NB4 (cell line): Measurements from ENCODE around the gene PNP.

Source experiments
- POLR2A ChIP-seq: IDR thresholded peaks from 2 replicates; pipeline ENCODE4 v1.6.1; 2011; ENCODE audit warnings: mild to moderate bottlenecking; ENCODE audit not compliant: insufficient read length; ENCODE audit errors: extremely low read depth
- TF ChIP-seq, protein P1 (sequence below): IDR thresholded peaks from one replicate; pipeline ENCODE4 v1.5.1; 2012; ENCODE audit warnings: low read depth, low read length
- TF ChIP-seq, protein P2 (sequence below): IDR thresholded peaks from 2 replicates; pipeline ENCODE4 v1.6.1; 2011; ENCODE audit warnings: low read depth, low read length

DNA sequence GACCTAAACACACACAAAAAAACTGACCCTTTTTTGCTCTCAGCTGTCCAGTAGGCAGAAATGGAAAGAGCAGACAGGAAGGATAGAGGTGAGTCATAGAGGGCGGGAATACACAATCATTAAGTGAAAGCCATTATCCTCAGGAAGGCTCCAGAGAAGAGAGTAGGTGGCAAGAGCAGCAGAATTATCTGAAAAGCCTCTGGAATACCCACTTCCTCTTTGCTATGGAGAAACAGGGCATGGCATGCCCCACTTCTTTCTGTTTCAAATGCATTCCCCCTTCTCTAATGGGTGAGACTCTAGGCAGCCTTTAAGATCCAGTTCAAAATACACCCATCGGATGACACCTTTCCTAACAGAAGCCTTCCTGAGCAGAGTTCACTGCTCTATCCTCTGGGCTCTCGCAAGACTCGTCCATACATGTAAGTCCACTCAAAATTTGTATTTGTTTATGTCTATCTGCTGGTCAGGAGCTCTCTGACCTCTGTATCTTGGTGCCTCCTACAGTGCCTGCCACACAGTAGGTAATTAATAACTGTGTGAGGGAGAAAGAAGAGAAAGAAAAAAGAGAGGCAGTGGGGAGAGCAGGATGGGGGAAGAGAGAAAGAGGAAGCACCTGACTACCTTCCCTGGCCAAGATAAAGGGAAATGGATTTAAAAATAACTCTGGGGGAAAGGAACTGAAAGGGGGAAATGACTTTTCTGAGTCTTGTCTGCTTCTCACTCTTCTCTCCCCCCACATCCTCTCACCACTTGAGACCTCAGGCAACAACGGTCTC, 41.8 kb upstream of the PNP start:
- TF ChIP-seq, protein P1, sequence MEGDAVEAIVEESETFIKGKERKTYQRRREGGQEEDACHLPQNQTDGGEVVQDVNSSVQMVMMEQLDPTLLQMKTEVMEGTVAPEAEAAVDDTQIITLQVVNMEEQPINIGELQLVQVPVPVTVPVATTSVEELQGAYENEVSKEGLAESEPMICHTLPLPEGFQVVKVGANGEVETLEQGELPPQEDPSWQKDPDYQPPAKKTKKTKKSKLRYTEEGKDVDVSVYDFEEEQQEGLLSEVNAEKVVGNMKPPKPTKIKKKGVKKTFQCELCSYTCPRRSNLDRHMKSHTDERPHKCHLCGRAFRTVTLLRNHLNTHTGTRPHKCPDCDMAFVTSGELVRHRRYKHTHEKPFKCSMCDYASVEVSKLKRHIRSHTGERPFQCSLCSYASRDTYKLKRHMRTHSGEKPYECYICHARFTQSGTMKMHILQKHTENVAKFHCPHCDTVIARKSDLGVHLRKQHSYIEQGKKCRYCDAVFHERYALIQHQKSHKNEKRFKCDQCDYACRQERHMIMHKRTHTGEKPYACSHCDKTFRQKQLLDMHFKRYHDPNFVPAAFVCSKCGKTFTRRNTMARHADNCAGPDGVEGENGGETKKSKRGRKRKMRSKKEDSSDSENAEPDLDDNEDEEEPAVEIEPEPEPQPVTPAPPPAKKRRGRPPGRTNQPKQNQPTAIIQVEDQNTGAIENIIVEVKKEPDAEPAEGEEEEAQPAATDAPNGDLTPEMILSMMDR = no peak
- no peak for TF ChIP-seq POLR2A
- TF ChIP-seq, protein P2, sequence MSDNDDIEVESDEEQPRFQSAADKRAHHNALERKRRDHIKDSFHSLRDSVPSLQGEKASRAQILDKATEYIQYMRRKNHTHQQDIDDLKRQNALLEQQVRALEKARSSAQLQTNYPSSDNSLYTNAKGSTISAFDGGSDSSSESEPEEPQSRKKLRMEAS = no peak
